OCI-LY7 (cell line): ENCODE measurements around the gene RPS6KA2. TPM values are rescaled to one million over a fixed set of nuclear protein-coding genes. Genes with fewer than 3 reads are reported as not detected.

Source experiments
- BruUV-seq: library from RNA; stranded (reverse); fragments of 400-500 nt; replicated peaks from 2 replicates; lab custom pipeline; 2021; lab: Mats Ljungman, UMichigan
- CTCF ChIA-PET: fragments of 300-600 bp; sonication (Branson Sonifier 250); formaldehyde crosslinking; loops from one replicate; lab custom pipeline; 2022; ENCODE audit warnings: antibody characterized with exemption; ENCODE audit not compliant: unreplicated experiment; lab: Charles Lee
- POLR2A ChIA-PET: fragments of 300-600 bp; sonication (Branson Sonifier 250); formaldehyde crosslinking; loops from one replicate; lab custom pipeline; 2022; ENCODE audit warnings: antibody characterized with exemption; lab: Charles Lee
- DNase-seq: peaks from one replicate; pipeline ENCODE4 v3.0.0-alpha.2; 2015; ENCODE audit warnings: low spot score
- H2AFZ ChIP-seq: fragments of 200-600 bp; sonication (generic), shearing (Covaris generic); 2 replicates; pipeline ENCODE4 v1.6.1; 2014; ENCODE audit warnings: mild to moderate bottlenecking, antibody characterized with exemption, low read length, moderate library complexity
- H3K27ac ChIP-seq: fragments of 200-600 bp; sonication (generic); 2 replicates; pipeline ENCODE4 v1.5.1; 2014; ENCODE audit warnings: mixed run types, low read depth, mild to moderate bottlenecking, moderate library complexity, low read length, inconsistent platforms; ENCODE audit not compliant: poor library complexity, severe bottlenecking
- H3K36me3 ChIP-seq: fragments of 200-600 bp; sonication (generic); 2 replicates; pipeline ENCODE4 v1.6.1; 2014; ENCODE audit warnings: mild to moderate bottlenecking, antibody characterized with exemption, low read length, moderate library complexity, mixed read lengths; ENCODE audit not compliant: insufficient read depth
- H3K4me1 ChIP-seq: fragments of 200-600 bp; sonication (generic); 2 replicates; pipeline ENCODE4 v1.5.1; 2014; ENCODE audit warnings: mild to moderate bottlenecking, low read length; ENCODE audit not compliant: insufficient read depth, poor library complexity, severe bottlenecking
- H3K4me2 ChIP-seq: fragments of 200-600 bp; sonication (generic); 2 replicates; pipeline ENCODE4 v1.6.1; 2014; ENCODE audit warnings: mild to moderate bottlenecking, low read length
- H3K4me3 ChIP-seq: fragments of 200-600 bp; sonication (generic); 2 replicates; pipeline ENCODE4 v1.5.1; 2014; ENCODE audit warnings: mild to moderate bottlenecking, low read depth, low read length; ENCODE audit not compliant: poor library complexity, severe bottlenecking
- H3K79me2 ChIP-seq: fragments of 200-600 bp; sonication (generic); 2 replicates; pipeline ENCODE4 v1.6.1; 2016; ENCODE audit warnings: low read depth, mild to moderate bottlenecking, low read length, moderate library complexity, mixed read lengths; ENCODE audit not compliant: insufficient read depth
- H3K9me2 ChIP-seq: fragments of 200-600 bp; sonication (generic); 2 replicates; pipeline ENCODE4 v1.6.1; 2016; ENCODE audit warnings: mild to moderate bottlenecking, low read length, mixed read lengths; ENCODE audit not compliant: insufficient read depth
- H3K9me3 ChIP-seq: fragments of 200-600 bp; sonication (generic); 2 replicates; pipeline ENCODE4 v1.6.1; 2014; ENCODE audit warnings: mild to moderate bottlenecking, mixed run types, low read length, mixed read lengths
- H4K20me1 ChIP-seq: fragments of 200-600 bp; sonication (generic); 2 replicates; pipeline ENCODE4 v1.6.1; 2014; ENCODE audit warnings: mild to moderate bottlenecking, antibody characterized with exemption, low read length, moderate library complexity, mixed read lengths; ENCODE audit not compliant: insufficient read depth
- CTCF ChIP-seq: fragments of 200-600 bp; sonication (generic); conservative IDR thresholded peaks from 2 replicates; pipeline ENCODE4 v1.5.1; 2014; ENCODE audit warnings: mild to moderate bottlenecking, antibody characterized with exemption, low read length, moderate library complexity, mixed read lengths
- EZH2phosphoT487 ChIP-seq: fragments of 200-600 bp; sonication (generic); IDR thresholded peaks from 2 replicates; pipeline ENCODE4 v1.6.1; 2018; ENCODE audit warnings: low read depth, borderline replicate concordance, mild to moderate bottlenecking, mixed run types, antibody characterized with exemption, low read length, moderate library complexity, mixed read lengths
- intact Hi-C: fragments of 100-400 bp; cut with micrococcal nuclease; formaldehyde crosslinking; loops from one replicate; pipeline ENCODE4 v1.10.0; 2022; ENCODE audit not compliant: unreplicated experiment
- total RNA-seq, 2 experiments: library from RNA; depleted of rRNA in 1 of 2; stranded (reverse); fragments of >200 nt in 1 of 2; shearing (Covaris generic) in 1 of 2; gene quantifications; 2 replicates each; pipeline ENCODE4 v1.2.3, GENCODE V29; 2014 to 2022

The RPS6KA2 gene
- total RNA-seq, 2 experiments from 2014 or later: 0.69 to 1.9 TPM

GRCh38 chr6:166581091-166581511 is 46.0 kb downstream of the RPS6KA2 start:
- H3K36me3 ChIP-seq: no peaks in the 10 kb centered on the region
- POLR2A ChIA-PET: no interaction called here
- no peaks in the 10 kb centered on the region for H4K20me1 ChIP-seq
- no peaks in the 10 kb centered on the region for H3K9me3 ChIP-seq
- H3K9me2 ChIP-seq: no peaks in the 10 kb centered on the region
- H3K4me3 ChIP-seq: no peak overlapping the region
- BruUV-seq: no TSS peak
- no peaks in the 10 kb centered on the region for H3K4me1 ChIP-seq
- no peak for TF ChIP-seq CTCF
- no peaks in the 10 kb centered on the region for H3K79me2 ChIP-seq
- H3K4me2 ChIP-seq: no peak overlapping the region
- no peak overlapping the region for H2AFZ ChIP-seq
- H3K27ac ChIP-seq: no peak overlapping the region
- DNase-seq: no peak
- CTCF ChIA-PET: no interaction called here
- intact Hi-C loops: no loop called here

- H4K20me1 ChIP-seq: no peaks in the 10 kb centered on the region
- no peak overlapping the region for H2AFZ ChIP-seq
- no peaks in the 10 kb centered on the region for H3K9me3 ChIP-seq
- no peaks in the 10 kb centered on the region for H3K79me2 ChIP-seq
- TF ChIP-seq CTCF: no peak
- TF ChIP-seq EZH2phosphoT487: no peak
- H3K4me2 ChIP-seq: no peak overlapping the region
- H3K9me2 ChIP-seq: no peaks in the 10 kb centered on the region
- no peak for DNase-seq
- no peaks in the 10 kb centered on the region for H3K4me1 ChIP-seq
- H3K27ac ChIP-seq: no peak overlapping the region
- POLR2A ChIA-PET: no interaction called here
- H3K4me3 ChIP-seq: no peak overlapping the region
- CTCF ChIA-PET: no interaction called here
- BruUV-seq: no TSS peak
- no peaks in the 10 kb centered on the region for H3K36me3 ChIP-seq
- intact Hi-C loops: no loop called here
Observed at GRCh38 chr6:166580076-166581050, 46.7 kb downstream of the RPS6KA2 start.

- Histone ChIP-seq H4K20me1 (no peaks in the 10 kb centered on the region), H3K79me2 (no peaks in the 10 kb centered on the region), H3K9me2 (no peaks in the 10 kb centered on the region), H2AFZ (no peak overlapping the region), H3K4me3 (no peak overlapping the region), H3K4me2 (no peak overlapping the region), H3K9me3 (no peaks in the 10 kb centered on the region), H3K36me3 (no peaks in the 10 kb centered on the region), H3K27ac (no peak overlapping the region), H3K4me1 (no peaks in the 10 kb centered on the region)
- intact Hi-C loops: no loop called here
- DNase-seq: no peak
- CTCF ChIA-PET: no interaction called here
- no peak for TF ChIP-seq EZH2phosphoT487
- TF ChIP-seq CTCF: no peak
- POLR2A ChIA-PET: no interaction called here
- no TSS peak for BruUV-seq
Observed at GRCh38 chr6:166579237-166579850, 47.7 kb downstream of the RPS6KA2 start.
